ENCODE results near the gene C2orf68. TPM values are rescaled to one million over a fixed set of nuclear protein-coding genes. Genes with fewer than 3 reads are reported as not detected.
"Not testable (repeated sequence)": the region's sequence is repeated elsewhere in the genome, so short reads cannot be mapped to it uniquely, and the experiment has no call there.

The C2orf68 gene
- total and polyA plus RNA-seq, 5 donors from 2014 or later, result 17.4 to 43.9 (median 18.8) TPM

GRCh38 chr2:85597241-85597640 is 14.6 kb downstream of the C2orf68 start:
- peaks cover 4% of the 10 kb centered on the region for H3K36me3 Mint-ChIP-seq
- Histone ChIP-seq H3K27ac (ENCODE audit: insufficient read depth, low read length, poor library complexity, severe bottlenecking) (no peak overlapping the region), H3K4me3 (ENCODE audit: low read depth, low read length) (no peak overlapping the region), H3K27me3 (ENCODE audit: control insufficient read depth, insufficient read depth, low read length) (no peaks in the 10 kb centered on the region), H3K36me3 (ENCODE audit: control insufficient read depth, insufficient read depth, low read length) (peaks cover 17% of the 10 kb centered on the region), H3K9me3 (ENCODE audit: control insufficient read depth in 2 of 2, low read length in 2 of 2) (no peaks in the 10 kb centered on the region), H3K4me1 (ENCODE audit: control insufficient read depth, insufficient read depth, low read length, poor library complexity, severe bottlenecking) (peaks cover 38% of the 10 kb centered on the region)
- no peaks in the 10 kb centered on the region for H3K27me3 Mint-ChIP-seq
- ATAC-seq (ENCODE audit: low read depth in 2 of 2) (no peak), DNase-seq (no peak)
- H3K9me3 Mint-ChIP-seq, result no peaks in the 10 kb centered on the region
- peaks cover 3 to 58% (median 22%) of the 10 kb centered on the region in 4 donors for H3K4me1 Mint-ChIP-seq
- peak overlapping the region in 1 of 3 donors; percentile 69 for H3K27ac Mint-ChIP-seq
- peak overlapping the region; percentile 24 to 99 (median 96) for H3K4me3 Mint-ChIP-seq

- H3K27me3 ChIP-seq (ENCODE audit: control insufficient read depth, insufficient read depth, low read length), result no peaks in the 10 kb centered on the region
- Mint-ChIP-seq H3K27ac (peak overlapping the region; percentile 92 to 99 (median 98)), H3K9me3 (no peaks in the 10 kb centered on the region), H3K4me1 (peaks cover 3 to 53% (median 21%) of the 10 kb centered on the region in 4 donors), H3K36me3 (peaks cover 4% of the 10 kb centered on the region), H3K27me3 (no peaks in the 10 kb centered on the region), H3K4me3 (peak overlapping the region; percentile 96 to 99 (median 98))
- peak overlapping the region; percentile 88 for H3K4me3 ChIP-seq (ENCODE audit: low read depth, low read length)
- no peak for ATAC-seq (ENCODE audit: low read depth in 2 of 2)
- peaks cover 17% of the 10 kb centered on the region for H3K36me3 ChIP-seq (ENCODE audit: control insufficient read depth, insufficient read depth, low read length)
- no peak for DNase-seq
- H3K4me1 ChIP-seq (ENCODE audit: control insufficient read depth, insufficient read depth, low read length, poor library complexity, severe bottlenecking), result peaks cover 32% of the 10 kb centered on the region
- peak overlapping the region; percentile 80 for H3K27ac ChIP-seq (ENCODE audit: insufficient read depth, low read length, poor library complexity, severe bottlenecking)
- no peaks in the 10 kb centered on the region for H3K9me3 ChIP-seq (ENCODE audit: control insufficient read depth in 2 of 2, low read length in 2 of 2)
Observed at GRCh38 chr2:85596486-85597143, 15.3 kb downstream of the C2orf68 start.

GRCh38 chr2:85596026-85596333 is 15.9 kb downstream of the C2orf68 start:
- Histone ChIP-seq H3K4me1 (ENCODE audit: control insufficient read depth, insufficient read depth, low read length, poor library complexity, severe bottlenecking) (peaks cover 28% of the 10 kb centered on the region), H3K4me3 (ENCODE audit: low read depth, low read length) (peak overlapping the region; percentile 88), H3K27me3 (ENCODE audit: control insufficient read depth, insufficient read depth, low read length) (no peaks in the 10 kb centered on the region), H3K36me3 (ENCODE audit: control insufficient read depth, insufficient read depth, low read length) (peaks cover 17% of the 10 kb centered on the region), H3K27ac (ENCODE audit: insufficient read depth, low read length, poor library complexity, severe bottlenecking) (peak overlapping the region; percentile 80), H3K9me3 (ENCODE audit: control insufficient read depth in 2 of 2, low read length in 2 of 2) (no peaks in the 10 kb centered on the region)
- no peaks in the 10 kb centered on the region for H3K9me3 Mint-ChIP-seq
- ATAC-seq (ENCODE audit: low read depth in 2 of 2) (no peak), DNase-seq (peak in 1 of 3 donors; percentile 18)
- H3K4me3 Mint-ChIP-seq, result peak overlapping the region; percentile 96 to 99 (median 98)
- H3K4me1 Mint-ChIP-seq, result peaks cover 3 to 51% (median 19%) of the 10 kb centered on the region in 4 donors
- H3K27me3 Mint-ChIP-seq, result no peaks in the 10 kb centered on the region
- peak overlapping the region; percentile 94 to 99 (median 98) for H3K27ac Mint-ChIP-seq
- peaks cover 4% of the 10 kb centered on the region for H3K36me3 Mint-ChIP-seq

GRCh38 chr2:85595301-85596025 is 16.4 kb downstream of the C2orf68 start, which contains the start of gene RNF181:
Gene RNF181, plus strand, starts transcription at chr2:85595745. Its CDS starts 19 bp downstream, at chr2:85595764.
- H3K4me1 ChIP-seq (ENCODE audit: control insufficient read depth, insufficient read depth, low read length, poor library complexity, severe bottlenecking), result peaks cover 28% of the 10 kb centered on the region
- Mint-ChIP-seq H3K4me3 (peak within 1 kb of the TSS; percentile 96 to 99 (median 98)), H3K9me3 (no peaks in the 10 kb centered on the region), H3K4me1 (peaks cover 3 to 51% (median 19%) of the 10 kb centered on the region in 4 donors), H3K36me3 (peaks cover 4% of the 10 kb centered on the region), H3K27ac (peak within 1 kb of the TSS; percentile 94 to 99 (median 98)), H3K27me3 (no peaks in the 10 kb centered on the region)
- DNase-seq, result peak; percentile 90 to 97 (median 91)
- peak; percentile 99 for ATAC-seq (ENCODE audit: low read depth in 2 of 2)
- peaks cover 17% of the 10 kb centered on the region for H3K36me3 ChIP-seq (ENCODE audit: control insufficient read depth, insufficient read depth, low read length)
- H3K27ac ChIP-seq (ENCODE audit: insufficient read depth, low read length, poor library complexity, severe bottlenecking), result peak within 1 kb of the TSS; percentile 80
- no peaks in the 10 kb centered on the region for H3K27me3 ChIP-seq (ENCODE audit: control insufficient read depth, insufficient read depth, low read length)
- H3K4me3 ChIP-seq (ENCODE audit: low read depth, low read length), result peak within 1 kb of the TSS; percentile 88
- H3K9me3 ChIP-seq (ENCODE audit: control insufficient read depth in 2 of 2, low read length in 2 of 2), result no peaks in the 10 kb centered on the region

GRCh38 chr2:85594715-85595300 is 17.1 kb downstream of the C2orf68 start:
- H3K9me3 Mint-ChIP-seq, result no peaks in the 10 kb centered on the region

GRCh38 chr2:85593023-85593422 is 18.8 kb downstream of the C2orf68 start:
- H3K27ac ChIP-seq (ENCODE audit: insufficient read depth, low read length, poor library complexity, severe bottlenecking), result no peak overlapping the region
- H3K36me3 ChIP-seq (ENCODE audit: control insufficient read depth, insufficient read depth, low read length), result peaks cover 10% of the 10 kb centered on the region
- ATAC-seq (ENCODE audit: low read depth in 2 of 2) (no peak), DNase-seq (no peak)
- Mint-ChIP-seq H3K27ac (no peak overlapping the region), H3K9me3 (no peaks in the 10 kb centered on the region), H3K36me3 (peaks cover 4% of the 10 kb centered on the region), H3K4me1 (peaks cover 3 to 52% (median 27%) of the 10 kb centered on the region in 4 donors), H3K27me3 (no peaks in the 10 kb centered on the region), H3K4me3 (peak overlapping the region in 2 of 4 donors; percentile 79 to 96)
- peaks cover 28% of the 10 kb centered on the region for H3K4me1 ChIP-seq (ENCODE audit: control insufficient read depth, insufficient read depth, low read length, poor library complexity, severe bottlenecking)
- H3K4me3 ChIP-seq (ENCODE audit: low read depth, low read length), result no peak overlapping the region
- H3K9me3 ChIP-seq (ENCODE audit: control insufficient read depth in 2 of 2, low read length in 2 of 2), result no peaks in the 10 kb centered on the region
- no peaks in the 10 kb centered on the region for H3K27me3 ChIP-seq (ENCODE audit: control insufficient read depth, insufficient read depth, low read length)

More at GRCh38 chr2:85594715-85595300, 17.1 kb downstream of the C2orf68 start:
- DNase-seq, result no peak
- Mint-ChIP-seq H3K27ac (peak overlapping the region; percentile 94 to 99 (median 98)), H3K36me3 (peaks cover 4% of the 10 kb centered on the region), H3K27me3 (no peaks in the 10 kb centered on the region), H3K4me1 (peaks cover 3 to 51% (median 19%) of the 10 kb centered on the region in 4 donors), H3K4me3 (peak overlapping the region; percentile 96 to 99 (median 98))
- no peaks in the 10 kb centered on the region for H3K9me3 ChIP-seq (ENCODE audit: control insufficient read depth in 2 of 2, low read length in 2 of 2)
- peaks cover 28% of the 10 kb centered on the region for H3K4me1 ChIP-seq (ENCODE audit: control insufficient read depth, insufficient read depth, low read length, poor library complexity, severe bottlenecking)
- H3K36me3 ChIP-seq (ENCODE audit: control insufficient read depth, insufficient read depth, low read length), result peaks cover 17% of the 10 kb centered on the region
- H3K4me3 ChIP-seq (ENCODE audit: low read depth, low read length), result peak overlapping the region; percentile 88
- H3K27ac ChIP-seq (ENCODE audit: insufficient read depth, low read length, poor library complexity, severe bottlenecking), result peak overlapping the region; percentile 80
- H3K27me3 ChIP-seq (ENCODE audit: control insufficient read depth, insufficient read depth, low read length), result no peaks in the 10 kb centered on the region
- ATAC-seq (ENCODE audit: low read depth in 2 of 2), result no peak

GRCh38 chr2:85592299-85592698 is 19.6 kb downstream of the C2orf68 start:
- Mint-ChIP-seq H3K4me3 (peak overlapping the region in 3 of 4 donors; percentile 29 to 52 (median 37)), H3K4me1 (peaks cover 3 to 57% (median 31%) of the 10 kb centered on the region in 4 donors)
- not testable (repeated sequence) for H3K4me3 ChIP-seq (ENCODE audit: low read depth, low read length); H3K27ac ChIP-seq (ENCODE audit: insufficient read depth, low read length, poor library complexity, severe bottlenecking); H3K27ac Mint-ChIP-seq; DNase-seq; H3K36me3 Mint-ChIP-seq; H3K36me3 ChIP-seq (ENCODE audit: control insufficient read depth, insufficient read depth, low read length); H3K9me3 Mint-ChIP-seq; ATAC-seq (ENCODE audit: low read depth in 2 of 2); H3K9me3 ChIP-seq (ENCODE audit: control insufficient read depth in 2 of 2, low read length in 2 of 2); H3K27me3 Mint-ChIP-seq; H3K27me3 ChIP-seq (ENCODE audit: control insufficient read depth, insufficient read depth, low read length)
- H3K4me1 ChIP-seq (ENCODE audit: control insufficient read depth, insufficient read depth, low read length, poor library complexity, severe bottlenecking), result peaks cover 30% of the 10 kb centered on the region
